Left lung (tissue), 10 donors: Measurements from ENCODE around the gene SHH. TPM values are rescaled to one million over a fixed set of nuclear protein-coding genes. Genes with fewer than 3 reads are reported as not detected.

Experiments
- ATAC-seq: fragments of 200-7000 bp; cut with Tn5 transposase; one replicate; pipeline ENCODE4 v1.9.1; 2020; ENCODE audit warnings: moderate library complexity
- DNase-seq, 4 donors: peaks; one replicate each; pipeline ENCODE4 v3.0.0-alpha.2; 2013 to 2020
- H3K27ac ChIP-seq, 2 donors: fragments of 200-600 bp; sonication (generic) in 1 of 2; one replicate each; pipeline versions ENCODE4 v1.5.0 to v1.8.0; 2020 to 2021
- H3K27me3 ChIP-seq, 2 donors: fragments of 200-600 bp; sonication (generic) in 1 of 2; one replicate each; pipeline versions ENCODE4 v1.5.0 to v1.8.0; 2020 to 2021
- H3K36me3 ChIP-seq, 2 donors: fragments of 200-600 bp; sonication (generic) in 1 of 2; one replicate each; pipeline versions ENCODE4 v1.5.0 to v1.8.0; 2020 to 2021
- H3K4me1 ChIP-seq, 2 donors: fragments of 200-600 bp; one replicate each; pipeline ENCODE4 v1.8.0; 2021
- H3K4me3 ChIP-seq, 2 donors: fragments of 200-600 bp; sonication (generic) in 1 of 2; one replicate each; pipeline versions ENCODE4 v1.5.0 to v1.8.0; 2020 to 2021; ENCODE audit warnings: mild to moderate bottlenecking in 1 of 2
- H3K9me3 ChIP-seq, 2 donors: fragments of 200-600 bp; sonication (generic) in 1 of 2; one replicate each; pipeline versions ENCODE4 v1.5.0 to v1.8.0; 2020 to 2021
- intact Hi-C, 2 donors: fragments of 100-400 bp; cut with DNase I; formaldehyde crosslinking; loops; one replicate each; pipeline versions ENCODE4 v1.11.2 to v1.14.2; 2022
- polyA plus RNA-seq, 6 donors: library from polyadenylated mRNA; unstranded; fragments of 120-200 nt; gene quantifications; one replicate each; pipeline ENCODE4 v1.2.1, GENCODE V29; 2013; ENCODE audit not compliant: insufficient read length in 6 of 6
- total RNA-seq, 2 donors: library from RNA; stranded (reverse); fragmentation: NEBNext Ultra II Directional; extraction: Animal tissue kit (Norgen Biotek cat#: 25700); gene quantifications; one replicate each; pipeline ENCODE4 v1.2.1, GENCODE V29; 2021
- TF ChIP-seq, protein P1 (sequence below), 2 donors: fragments of 200-600 bp; sonication (generic) in 1 of 2; IDR thresholded peaks; one replicate each; pipeline versions ENCODE4 v1.5.0 to v1.8.0; 2021; ENCODE audit warnings: antibody characterized with exemption in 2 of 2
- donor health status: DM: no; HTN: yes; CAD: no.
- donor health status: DM: no; HTN: no; CAD: no.

The SHH gene
- total and polyA plus RNA-seq, 8 donors, result 4.4 to 24.7 (median 15.4) TPM

DNA sequence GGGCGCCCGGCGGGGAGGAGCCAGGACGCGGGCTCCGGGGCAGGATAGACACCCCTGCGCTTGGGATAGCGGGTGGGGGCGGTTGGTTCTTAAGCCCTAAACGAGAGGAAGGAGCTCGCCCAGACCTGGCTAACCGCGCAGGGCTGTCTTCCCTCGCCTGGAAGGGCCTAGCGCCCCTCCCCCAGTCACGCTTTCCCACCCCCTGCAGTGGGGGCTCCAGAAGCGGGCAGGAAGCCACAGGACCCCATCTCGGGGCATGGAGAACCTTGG is 6.5 kb downstream of the SHH start:
- Histone ChIP-seq H3K27me3 (peaks cover 87 to 100% of the 10 kb centered on the region in 2 donors), H3K9me3 (no peaks in the 10 kb centered on the region), H3K27ac (peak overlapping the region; percentile 61 to 62), H3K4me1 (peaks cover 23 to 78% of the 10 kb centered on the region in 2 donors), H3K36me3 (no peaks in the 10 kb centered on the region), H3K4me3 (peak overlapping the region; percentile 16 to 18)
- intact Hi-C loops, result loop anchor here in 1 of 2 donors (10.0 kb wide), 1 partner anchor 669 kb away; no protein-coding TSS in a partner anchor
- no peak for DNase-seq
- TF ChIP-seq, protein P1, sequence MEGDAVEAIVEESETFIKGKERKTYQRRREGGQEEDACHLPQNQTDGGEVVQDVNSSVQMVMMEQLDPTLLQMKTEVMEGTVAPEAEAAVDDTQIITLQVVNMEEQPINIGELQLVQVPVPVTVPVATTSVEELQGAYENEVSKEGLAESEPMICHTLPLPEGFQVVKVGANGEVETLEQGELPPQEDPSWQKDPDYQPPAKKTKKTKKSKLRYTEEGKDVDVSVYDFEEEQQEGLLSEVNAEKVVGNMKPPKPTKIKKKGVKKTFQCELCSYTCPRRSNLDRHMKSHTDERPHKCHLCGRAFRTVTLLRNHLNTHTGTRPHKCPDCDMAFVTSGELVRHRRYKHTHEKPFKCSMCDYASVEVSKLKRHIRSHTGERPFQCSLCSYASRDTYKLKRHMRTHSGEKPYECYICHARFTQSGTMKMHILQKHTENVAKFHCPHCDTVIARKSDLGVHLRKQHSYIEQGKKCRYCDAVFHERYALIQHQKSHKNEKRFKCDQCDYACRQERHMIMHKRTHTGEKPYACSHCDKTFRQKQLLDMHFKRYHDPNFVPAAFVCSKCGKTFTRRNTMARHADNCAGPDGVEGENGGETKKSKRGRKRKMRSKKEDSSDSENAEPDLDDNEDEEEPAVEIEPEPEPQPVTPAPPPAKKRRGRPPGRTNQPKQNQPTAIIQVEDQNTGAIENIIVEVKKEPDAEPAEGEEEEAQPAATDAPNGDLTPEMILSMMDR (IDR thresholded peaks at IDR 0.05), result no peak
- ATAC-seq, result no peak

DNA sequence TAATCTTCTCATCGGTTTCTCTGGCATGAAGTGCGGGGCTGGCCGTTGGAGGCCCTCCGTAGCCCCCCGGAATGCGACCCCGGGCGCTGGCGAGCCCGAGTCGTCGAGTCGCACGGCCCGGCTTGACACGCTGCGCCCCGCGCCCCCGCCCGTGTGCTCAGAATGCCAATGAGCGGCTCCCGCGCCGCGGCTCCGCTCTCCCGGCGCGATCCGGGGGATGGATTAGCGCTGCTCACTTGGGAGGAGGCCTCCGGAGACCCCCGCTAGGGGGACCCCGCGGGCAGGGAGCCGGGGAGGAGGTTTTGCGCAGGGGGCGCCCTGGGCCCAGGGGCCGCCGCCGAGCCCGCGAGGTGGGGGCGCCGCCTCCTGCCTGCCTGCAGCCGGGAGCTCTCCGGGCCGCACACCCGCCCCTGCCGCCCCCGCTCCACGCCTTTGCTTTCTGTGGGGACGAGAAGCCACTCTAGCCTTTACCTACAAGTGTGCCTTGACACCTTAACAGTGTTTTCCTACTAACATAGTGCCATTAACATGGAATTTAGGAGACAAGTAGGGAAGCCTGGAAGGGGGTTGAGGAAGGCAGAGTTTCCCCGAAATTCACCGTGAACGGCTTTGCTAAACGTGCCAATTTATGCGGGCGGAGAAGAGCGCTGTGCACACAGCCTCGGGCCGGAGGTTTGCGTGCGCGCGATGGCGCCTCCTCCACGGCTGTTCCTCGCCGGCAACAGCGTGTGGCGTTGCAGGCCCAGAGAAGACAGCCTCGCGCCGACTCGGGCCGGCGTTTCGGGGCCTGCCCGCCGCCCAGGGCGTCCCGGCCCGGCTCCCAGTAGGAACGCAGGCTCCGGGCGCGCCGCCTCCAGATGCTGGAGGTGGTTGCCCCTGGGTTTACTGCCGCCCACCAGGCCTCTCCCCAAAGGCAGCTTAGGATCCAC is 7.1 kb downstream of the SHH start:
- Histone ChIP-seq H3K4me1 (peaks cover 23 to 74% of the 10 kb centered on the region in 2 donors), H3K36me3 (no peaks in the 10 kb centered on the region), H3K27ac (peak overlapping the region; percentile 61 to 62), H3K4me3 (peak overlapping the region; percentile 16 to 18), H3K9me3 (no peaks in the 10 kb centered on the region), H3K27me3 (peaks cover 81 to 100% of the 10 kb centered on the region in 2 donors)
- peak; percentile 51 to 84 (median 72) for DNase-seq
- peak; percentile 52 for ATAC-seq
- TF ChIP-seq, protein P1 (IDR thresholded peaks at IDR 0.05), result peak in 1 of 2 donors; percentile 45
- intact Hi-C loops, result loop anchor here in 1 of 2 donors (10.0 kb wide), 1 partner anchor 670 kb away; no protein-coding TSS in a partner anchor

DNA sequence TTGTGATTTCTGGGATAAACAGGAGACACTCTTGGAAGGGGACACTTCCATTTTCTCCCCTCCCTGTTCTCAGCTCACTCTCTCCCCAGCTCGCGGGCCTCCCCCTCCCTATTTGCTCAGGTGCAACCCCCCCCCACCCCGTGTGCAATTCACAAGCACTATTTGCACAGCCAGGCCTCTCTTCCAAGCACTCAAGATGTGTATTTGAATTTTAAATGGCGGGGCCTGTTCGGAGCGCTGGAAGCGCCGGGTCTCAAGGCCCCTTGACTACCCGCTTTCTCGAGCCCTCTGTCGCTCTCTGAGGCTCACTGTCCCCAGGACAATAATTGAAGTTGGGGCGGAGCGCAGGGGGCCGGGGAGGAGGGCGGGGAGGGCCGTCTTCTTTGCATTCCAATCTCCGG is 7.8 kb downstream of the SHH start:
- H3K27me3 ChIP-seq, result peaks cover 74 to 100% of the 10 kb centered on the region in 2 donors
- intact Hi-C loops, result loop anchor here in 1 of 2 donors (10.0 kb wide), 1 partner anchor 670 kb away; no protein-coding TSS in a partner anchor
- peak overlapping the region; percentile 61 to 62 for H3K27ac ChIP-seq
- ATAC-seq, result peak; percentile 14
- no peaks in the 10 kb centered on the region for H3K9me3 ChIP-seq
- no peaks in the 10 kb centered on the region for H3K36me3 ChIP-seq
- DNase-seq, result peak in 3 of 4 donors; percentile 19 to 66 (median 43)
- peak overlapping the region in 1 of 2 donors; percentile 31 for H3K4me3 ChIP-seq
- TF ChIP-seq, protein P1 (IDR thresholded peaks at IDR 0.05), result no peak
- peaks cover 23 to 67% of the 10 kb centered on the region in 2 donors for H3K4me1 ChIP-seq

DNA sequence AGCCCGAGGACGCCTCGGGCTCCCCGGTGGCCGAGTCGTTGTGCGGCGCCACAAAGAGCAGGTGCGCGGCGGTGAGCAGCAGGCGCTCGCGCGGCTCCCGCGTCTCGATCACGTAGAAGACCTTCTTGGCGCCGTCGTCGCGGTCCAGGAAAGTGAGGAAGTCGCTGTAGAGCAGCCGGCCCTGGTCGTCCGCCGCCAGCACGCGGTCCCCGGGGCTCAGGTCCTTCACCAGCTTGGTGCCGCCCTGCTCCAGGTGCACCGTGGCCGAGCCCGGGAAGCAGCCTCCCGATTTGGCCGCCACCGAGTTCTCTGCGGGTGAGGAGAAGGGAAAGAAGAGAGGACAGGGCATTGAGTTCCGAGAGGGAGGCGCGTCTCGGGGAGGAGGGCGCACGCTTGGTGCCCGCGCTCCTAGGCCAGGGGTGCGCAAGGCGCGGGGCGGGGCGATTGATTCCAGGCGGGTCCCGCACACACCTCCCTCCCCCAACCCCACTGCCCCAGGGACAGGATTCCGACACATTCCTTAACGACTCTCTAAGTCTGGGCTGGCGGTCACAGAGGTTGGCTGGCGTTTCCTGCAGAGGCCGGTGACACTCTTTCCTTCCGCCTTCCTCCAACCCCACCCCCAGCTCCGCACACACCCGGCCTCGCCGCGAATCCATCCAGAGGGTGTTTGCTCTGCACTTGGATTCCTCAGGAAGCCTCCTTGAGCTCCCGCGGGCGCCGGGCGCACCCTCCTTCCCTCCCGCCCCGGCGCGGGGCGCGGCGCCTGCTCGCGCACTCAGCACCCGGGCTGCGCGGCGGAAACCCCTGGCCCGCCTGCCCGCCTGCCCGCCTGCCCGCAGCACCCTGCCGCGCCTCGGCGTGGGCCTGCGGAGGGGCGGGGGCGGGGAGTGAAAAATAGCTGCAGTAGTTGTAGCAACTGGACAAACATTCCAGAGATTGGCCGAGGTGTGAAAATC is 8.6 kb downstream of the SHH start:
- ATAC-seq (peak; percentile 63), DNase-seq (peak; percentile 32 to 91 (median 85))
- TF ChIP-seq, protein P1 (IDR thresholded peaks at IDR 0.05), result no peak
- intact Hi-C loops, result loop anchor here in 1 of 2 donors (10.0 kb wide), 1 partner anchor 671 kb away; no protein-coding TSS in a partner anchor
- Histone ChIP-seq H3K4me1 (peaks cover 23 to 59% of the 10 kb centered on the region in 2 donors), H3K9me3 (no peaks in the 10 kb centered on the region), H3K36me3 (no peaks in the 10 kb centered on the region), H3K27ac (peak overlapping the region; percentile 62 to 69), H3K27me3 (peaks cover 66 to 100% of the 10 kb centered on the region in 2 donors), H3K4me3 (peak overlapping the region; percentile 13 to 31)
